Measurements from ENCODE around the gene DYSF. TPM values are rescaled to one million over a fixed set of nuclear protein-coding genes. Genes with fewer than 3 reads are reported as not detected.

The DYSF gene
- total RNA-seq, 4 donors from 2014 or later = 4.2 to 12.0 (median 5.9) TPM

DNA sequence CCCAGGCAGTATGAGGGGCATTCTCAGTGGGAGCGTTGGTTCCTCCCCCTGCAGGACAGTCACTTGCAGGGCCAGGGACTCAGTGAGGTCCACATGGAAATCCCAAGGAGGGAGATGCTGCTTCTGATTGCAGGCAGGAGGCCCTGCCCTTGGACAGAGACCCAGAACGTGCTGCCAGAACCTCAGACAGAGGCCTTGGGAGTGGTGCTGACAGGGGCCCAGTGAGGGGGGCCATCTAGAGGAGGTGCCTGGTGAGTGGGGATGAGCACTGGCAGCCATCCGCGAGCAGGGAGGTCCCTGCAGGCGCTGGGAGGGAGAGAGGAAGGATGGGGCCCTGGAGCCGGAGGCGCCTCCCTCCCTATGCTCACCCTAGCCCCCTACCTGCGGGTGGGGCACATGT lies 133.1 kb downstream of the DYSF start:
- peaks cover 0 to 2% (median 0%) of the 10 kb centered on the region in 4 donors for H3K4me1 ChIP-seq
- 72 to 79% methylated on average over 6 to 8 of the region's 8 CpGs for WGBS, 2 donors
- no peak overlapping the region for H3K27ac ChIP-seq
- H3K9me3 ChIP-seq = no peaks in the 10 kb centered on the region
- no peaks in the 10 kb centered on the region for H3K36me3 ChIP-seq
- no peaks in the 10 kb centered on the region for H3K27me3 ChIP-seq
- DNase-seq (ENCODE audit: low spot score in 2 of 2) = no peak
- TF ChIP-seq, protein P1, sequence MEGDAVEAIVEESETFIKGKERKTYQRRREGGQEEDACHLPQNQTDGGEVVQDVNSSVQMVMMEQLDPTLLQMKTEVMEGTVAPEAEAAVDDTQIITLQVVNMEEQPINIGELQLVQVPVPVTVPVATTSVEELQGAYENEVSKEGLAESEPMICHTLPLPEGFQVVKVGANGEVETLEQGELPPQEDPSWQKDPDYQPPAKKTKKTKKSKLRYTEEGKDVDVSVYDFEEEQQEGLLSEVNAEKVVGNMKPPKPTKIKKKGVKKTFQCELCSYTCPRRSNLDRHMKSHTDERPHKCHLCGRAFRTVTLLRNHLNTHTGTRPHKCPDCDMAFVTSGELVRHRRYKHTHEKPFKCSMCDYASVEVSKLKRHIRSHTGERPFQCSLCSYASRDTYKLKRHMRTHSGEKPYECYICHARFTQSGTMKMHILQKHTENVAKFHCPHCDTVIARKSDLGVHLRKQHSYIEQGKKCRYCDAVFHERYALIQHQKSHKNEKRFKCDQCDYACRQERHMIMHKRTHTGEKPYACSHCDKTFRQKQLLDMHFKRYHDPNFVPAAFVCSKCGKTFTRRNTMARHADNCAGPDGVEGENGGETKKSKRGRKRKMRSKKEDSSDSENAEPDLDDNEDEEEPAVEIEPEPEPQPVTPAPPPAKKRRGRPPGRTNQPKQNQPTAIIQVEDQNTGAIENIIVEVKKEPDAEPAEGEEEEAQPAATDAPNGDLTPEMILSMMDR (IDR thresholded peaks at IDR 0.05) = no peak
- TF ChIP-seq EP300 (IDR thresholded peaks at IDR 0.05) = no peak
- TF ChIP-seq POLR2A (IDR thresholded peaks at IDR 0.05) = no peak
- no peak overlapping the region for H3K4me3 ChIP-seq

DNA sequence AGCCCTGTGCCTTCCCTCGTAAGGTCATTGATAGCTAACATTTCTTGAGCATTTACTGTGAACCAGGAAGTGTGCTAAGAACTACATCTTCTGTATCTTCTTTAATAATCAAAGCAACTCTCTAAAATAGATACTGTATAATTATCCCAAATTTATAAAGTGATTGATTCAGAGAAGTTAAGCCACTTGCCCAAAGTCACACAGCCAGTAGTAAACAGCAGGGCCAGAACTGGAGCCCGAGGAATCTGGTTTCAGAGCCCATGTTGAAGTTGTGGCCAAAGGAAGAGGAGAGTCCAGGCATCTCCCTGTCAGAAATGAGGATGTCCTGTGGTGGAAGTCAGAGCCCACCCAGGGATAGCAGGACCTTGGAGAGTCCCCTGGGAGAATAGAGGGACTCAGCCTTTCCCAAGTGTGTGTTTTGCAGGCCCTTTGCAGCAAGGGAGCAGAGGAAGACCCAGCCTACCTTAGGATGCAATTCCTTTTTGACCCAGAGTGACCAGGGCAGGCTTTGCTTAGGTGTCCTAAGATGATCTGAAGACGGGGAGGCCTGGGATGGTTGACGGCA lies 134.2 kb downstream of the DYSF start:
- Histone ChIP-seq H3K4me3 (no peak overlapping the region), H3K9me3 (no peaks in the 10 kb centered on the region), H3K4me1 (peaks cover 0 to 5% (median 0%) of the 10 kb centered on the region in 4 donors), H3K27me3 (no peaks in the 10 kb centered on the region), H3K27ac (no peak overlapping the region), H3K36me3 (no peaks in the 10 kb centered on the region)
- 96 to 97% methylated on average over 4 of the region's 4 CpGs for WGBS, 2 donors
- TF ChIP-seq EP300 (IDR thresholded peaks at IDR 0.05) (no peak), POLR2A (IDR thresholded peaks at IDR 0.05) (no peak)
- TF ChIP-seq, protein P1 (IDR thresholded peaks at IDR 0.05) = no peak
- DNase-seq (ENCODE audit: low spot score in 2 of 2) = no peak

DNA sequence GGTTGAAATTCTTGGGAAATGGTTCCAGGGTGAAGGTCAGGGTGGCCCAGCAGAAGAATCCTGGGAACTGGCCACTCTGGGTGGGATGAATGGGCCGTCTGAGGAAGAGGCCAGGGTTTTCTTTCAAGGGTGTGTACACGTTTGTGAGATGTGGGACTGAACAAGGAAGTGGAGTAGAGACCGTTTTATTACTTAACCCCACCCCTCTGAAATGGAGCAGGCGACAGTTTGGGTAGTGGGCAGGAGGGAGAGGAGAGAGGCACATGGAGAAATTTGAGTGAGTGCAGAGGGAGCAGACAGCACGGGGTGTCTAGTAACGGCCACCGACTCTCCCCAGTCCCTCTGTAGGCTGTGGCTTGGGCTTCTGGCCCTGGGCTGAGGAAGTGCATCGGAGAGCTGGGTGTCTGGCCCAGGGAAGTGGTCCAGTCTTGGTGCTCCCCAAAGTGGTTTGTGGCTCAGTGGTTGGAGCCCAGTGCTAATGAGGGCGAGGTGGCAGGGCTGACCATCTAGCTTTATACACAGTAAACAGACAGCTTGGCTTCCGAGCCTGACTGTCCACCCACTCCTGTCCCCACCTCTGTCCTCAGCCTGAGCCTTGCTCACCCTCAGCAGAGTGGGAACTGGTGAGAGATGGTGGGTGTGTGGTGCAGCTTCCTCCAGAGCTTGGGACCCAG lies 135.3 kb downstream of the DYSF start:
- H3K27me3 ChIP-seq = no peaks in the 10 kb centered on the region
- WGBS, 2 donors = 69 to 70% methylated on average over 10 of the region's 10 CpGs
- TF ChIP-seq POLR2A (IDR thresholded peaks at IDR 0.05) (no peak), EP300 (IDR thresholded peaks at IDR 0.05) (no peak)
- TF ChIP-seq, protein P1 (IDR thresholded peaks at IDR 0.05) = no peak

DNA sequence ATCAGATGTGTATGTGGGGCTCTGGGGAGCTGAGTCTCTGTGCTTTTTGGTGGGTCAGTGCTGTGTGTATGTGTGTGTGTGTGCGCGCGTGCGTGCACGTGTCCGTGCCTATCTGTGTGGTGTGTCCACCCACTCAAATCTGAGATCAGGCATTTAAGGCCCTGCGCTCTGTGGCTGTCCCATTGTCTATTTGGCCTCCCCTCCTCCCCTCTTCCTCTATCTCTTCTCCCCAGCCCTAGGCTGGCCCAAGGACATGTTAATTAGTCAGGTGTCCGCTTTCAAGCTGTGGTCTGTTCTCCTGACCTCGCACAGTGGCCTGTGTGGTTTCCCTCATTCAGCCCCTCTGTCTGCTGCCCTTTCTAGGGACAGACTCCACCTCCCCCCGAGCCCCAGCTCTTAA lies 136.4 kb downstream of the DYSF start:
- H3K4me1 ChIP-seq = peaks cover 0 to 6% (median 0%) of the 10 kb centered on the region in 4 donors
- H3K27me3 ChIP-seq = no peaks in the 10 kb centered on the region
- H3K36me3 ChIP-seq = no peaks in the 10 kb centered on the region
- 89 to 97% methylated on average over 9 to 10 of the region's 10 CpGs for WGBS, 2 donors
- H3K27ac ChIP-seq = no peak overlapping the region
- TF ChIP-seq, protein P1 (IDR thresholded peaks at IDR 0.05) = no peak
- no peak for TF ChIP-seq POLR2A (IDR thresholded peaks at IDR 0.05)
- no peak for TF ChIP-seq EP300 (IDR thresholded peaks at IDR 0.05)
- H3K9me3 ChIP-seq = no peaks in the 10 kb centered on the region
- DNase-seq (ENCODE audit: low spot score in 2 of 2) = no peak
- H3K4me3 ChIP-seq = no peak overlapping the region

More for the DNA sequence above, 135.3 kb downstream of the DYSF start:
- Histone ChIP-seq H3K4me1 (peaks cover 0 to 6% (median 0%) of the 10 kb centered on the region in 4 donors), H3K4me3 (no peak overlapping the region), H3K36me3 (no peaks in the 10 kb centered on the region), H3K9me3 (no peaks in the 10 kb centered on the region), H3K27ac (no peak overlapping the region)
- DNase-seq (ENCODE audit: low spot score in 2 of 2) = no peak

DNA sequence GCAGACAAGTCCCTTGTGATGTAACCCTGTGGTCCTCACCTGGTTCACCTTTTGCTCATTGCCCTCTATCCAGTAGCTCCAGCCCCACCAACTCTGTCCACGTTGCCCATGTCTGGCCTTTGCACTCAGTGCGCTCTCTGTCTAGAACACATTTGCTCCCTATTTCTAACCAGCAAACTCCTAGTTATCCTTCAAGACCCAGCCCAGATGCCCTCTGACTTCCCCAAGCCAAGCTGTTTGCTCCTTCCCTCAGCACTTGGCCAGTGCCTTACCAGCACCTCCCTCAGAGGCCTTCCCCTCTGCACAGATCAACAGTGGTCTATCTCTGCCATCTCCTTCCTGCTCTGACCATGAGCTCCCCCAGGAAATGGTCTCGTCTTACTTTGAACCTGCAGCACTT lies 137.7 kb downstream of the DYSF start:
- Histone ChIP-seq H3K9me3 (no peaks in the 10 kb centered on the region), H3K27me3 (no peaks in the 10 kb centered on the region), H3K4me3 (no peak overlapping the region), H3K36me3 (no peaks in the 10 kb centered on the region), H3K4me1 (peaks cover 0 to 14% (median 0%) of the 10 kb centered on the region in 4 donors), H3K27ac (no peak overlapping the region)
- TF ChIP-seq POLR2A (IDR thresholded peaks at IDR 0.05) (no peak), EP300 (IDR thresholded peaks at IDR 0.05) (no peak)
- TF ChIP-seq, protein P1 (IDR thresholded peaks at IDR 0.05) = no peak
- 92 to 95% methylated on average over 3 of the region's 3 CpGs for WGBS, 2 donors
- no peak for DNase-seq (ENCODE audit: low spot score in 2 of 2)
